ENCODE measurements around the gene OR6B2. TPM values are rescaled to one million over a fixed set of nuclear protein-coding genes. Genes with fewer than 3 reads are reported as not detected.

Gene OR6B2
- total RNA-seq (not detected), polyA plus RNA-seq (not detected)
- long read RNA-seq, donor 1 = 0 reads
- long read RNA-seq, donor 2 = 0 reads
- long read RNA-seq, donor 3 = 0 reads
- long read RNA-seq, donor 4 = 0 reads
- long read RNA-seq, donor 5 = 0 reads
- long read RNA-seq, donor 6 = 0 reads
- long read RNA-seq, donor 7 = 0 reads
- long read RNA-seq, donor 8 = 0 reads
- long read RNA-seq, donor 9 = 0 reads
- long read RNA-seq, donor 10 = 0 reads

GRCh38 chr2:240030379-240031094 is at the start of gene OR6B2:
OR6B2 (minus strand) TSS chr2:240030429; CDS start chr2:240030429, 0 bp downstream.
- WGBS, 5 donors = 48 to 76% (median 64%) methylated on average over 3 to 6 of the region's 6 CpGs
- intact Hi-C loops (cut with DNase I; ENCODE audit: low total_unique reads) = no loop called here

DNA sequence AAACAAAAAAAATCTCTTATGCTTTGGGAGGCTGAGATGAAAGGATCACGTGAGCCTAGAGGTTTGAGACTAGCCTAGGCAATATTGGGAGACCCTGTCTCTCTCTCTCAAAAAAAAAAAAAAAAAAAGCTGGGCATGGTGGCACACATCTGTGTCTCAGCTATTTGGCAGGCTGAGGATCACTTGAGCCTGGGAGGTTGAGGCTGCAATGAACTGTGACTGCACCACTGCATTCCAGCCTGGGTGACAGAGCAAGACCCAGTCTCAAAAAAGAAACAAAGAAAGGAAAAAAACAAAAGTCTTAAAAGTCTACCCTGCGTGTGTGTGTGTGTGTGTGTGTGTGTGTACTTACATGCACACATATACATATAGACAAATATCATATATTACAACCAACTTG is 48.4 kb upstream of the OR6B2 start:
- H3K36me3 ChIP-seq = no peaks in the 10 kb centered on the region
- no peak for DNase-seq
- peaks cover 0 to 10% (median 0%) of the 10 kb centered on the region in 3 donors for H3K27me3 ChIP-seq
- intact Hi-C loops (cut with DNase I; ENCODE audit: low total_unique reads) = no loop called here
- H3K27ac ChIP-seq = no peak overlapping the region
- peaks cover 0 to 24% (median 22%) of the 10 kb centered on the region in 4 donors for H3K9me3 ChIP-seq
- H3K4me1 ChIP-seq = no peaks in the 10 kb centered on the region
- no peak overlapping the region for H3K4me3 ChIP-seq
- 48 to 58% (median 54%) methylated on average over 2 of the region's 2 CpGs for WGBS, 5 donors
- no peak for TF ChIP-seq POLR2AphosphoS5 (IDR thresholded peaks at IDR 0.05)

More at GRCh38 chr2:240030379-240031094, at the start of gene OR6B2:
- TF ChIP-seq EP300 (IDR thresholded peaks at IDR 0.05) (no peak), POLR2A (IDR thresholded peaks at IDR 0.05) (no peak), POLR2AphosphoS5 (IDR thresholded peaks at IDR 0.05) (no peak)
- TF ChIP-seq, protein P1, sequence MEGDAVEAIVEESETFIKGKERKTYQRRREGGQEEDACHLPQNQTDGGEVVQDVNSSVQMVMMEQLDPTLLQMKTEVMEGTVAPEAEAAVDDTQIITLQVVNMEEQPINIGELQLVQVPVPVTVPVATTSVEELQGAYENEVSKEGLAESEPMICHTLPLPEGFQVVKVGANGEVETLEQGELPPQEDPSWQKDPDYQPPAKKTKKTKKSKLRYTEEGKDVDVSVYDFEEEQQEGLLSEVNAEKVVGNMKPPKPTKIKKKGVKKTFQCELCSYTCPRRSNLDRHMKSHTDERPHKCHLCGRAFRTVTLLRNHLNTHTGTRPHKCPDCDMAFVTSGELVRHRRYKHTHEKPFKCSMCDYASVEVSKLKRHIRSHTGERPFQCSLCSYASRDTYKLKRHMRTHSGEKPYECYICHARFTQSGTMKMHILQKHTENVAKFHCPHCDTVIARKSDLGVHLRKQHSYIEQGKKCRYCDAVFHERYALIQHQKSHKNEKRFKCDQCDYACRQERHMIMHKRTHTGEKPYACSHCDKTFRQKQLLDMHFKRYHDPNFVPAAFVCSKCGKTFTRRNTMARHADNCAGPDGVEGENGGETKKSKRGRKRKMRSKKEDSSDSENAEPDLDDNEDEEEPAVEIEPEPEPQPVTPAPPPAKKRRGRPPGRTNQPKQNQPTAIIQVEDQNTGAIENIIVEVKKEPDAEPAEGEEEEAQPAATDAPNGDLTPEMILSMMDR (IDR thresholded peaks at IDR 0.05) = no peak
- DNase-seq = no peak
- Histone ChIP-seq H3K9me3 (no peaks in the 10 kb centered on the region), H3K27me3 (peaks cover 0 to 39% (median 8%) of the 10 kb centered on the region in 3 donors), H3K4me1 (peaks cover 0 to 3% (median 0%) of the 10 kb centered on the region in 4 donors), H3K27ac (no peak within 1 kb of the TSS), H3K36me3 (no peaks in the 10 kb centered on the region), H3K4me3 (no peak within 1 kb of the TSS)

- peaks cover 0 to 10% (median 0%) of the 10 kb centered on the region in 3 donors for H3K27me3 ChIP-seq
- DNase-seq = no peak
- H3K4me1 ChIP-seq = no peaks in the 10 kb centered on the region
- TF ChIP-seq, protein P1 (IDR thresholded peaks at IDR 0.05) = no peak
- H3K36me3 ChIP-seq = no peaks in the 10 kb centered on the region
- no peak overlapping the region for H3K27ac ChIP-seq
- intact Hi-C loops (cut with DNase I; ENCODE audit: low total_unique reads) = no loop called here
- H3K4me3 ChIP-seq = no peak overlapping the region
- peaks cover 0 to 24% (median 22%) of the 10 kb centered on the region in 4 donors for H3K9me3 ChIP-seq
Measured at GRCh38 chr2:240077442-240077841, 47.2 kb upstream of the OR6B2 start.

GRCh38 chr2:240074545-240074944 is 44.3 kb upstream of the OR6B2 start:
- H3K27ac ChIP-seq = no peak overlapping the region
- no peaks in the 10 kb centered on the region for H3K36me3 ChIP-seq
- peaks cover 0 to 5% (median 0%) of the 10 kb centered on the region in 3 donors for H3K27me3 ChIP-seq
- 53 to 88% (median 71%) methylated on average over 5 of the region's 5 CpGs for WGBS, 5 donors
- intact Hi-C loops (cut with DNase I; ENCODE audit: low total_unique reads) = no loop called here
- H3K9me3 ChIP-seq = peaks cover 0 to 24% (median 22%) of the 10 kb centered on the region in 4 donors
- no peaks in the 10 kb centered on the region for H3K4me1 ChIP-seq
- no peak overlapping the region for H3K4me3 ChIP-seq
- TF ChIP-seq POLR2A (IDR thresholded peaks at IDR 0.05) = no peak
- no peak for TF ChIP-seq POLR2AphosphoS5 (IDR thresholded peaks at IDR 0.05)
- TF ChIP-seq, protein P1 (IDR thresholded peaks at IDR 0.05) = no peak
- TF ChIP-seq EP300 (IDR thresholded peaks at IDR 0.05) = no peak
- no peak for DNase-seq

DNA sequence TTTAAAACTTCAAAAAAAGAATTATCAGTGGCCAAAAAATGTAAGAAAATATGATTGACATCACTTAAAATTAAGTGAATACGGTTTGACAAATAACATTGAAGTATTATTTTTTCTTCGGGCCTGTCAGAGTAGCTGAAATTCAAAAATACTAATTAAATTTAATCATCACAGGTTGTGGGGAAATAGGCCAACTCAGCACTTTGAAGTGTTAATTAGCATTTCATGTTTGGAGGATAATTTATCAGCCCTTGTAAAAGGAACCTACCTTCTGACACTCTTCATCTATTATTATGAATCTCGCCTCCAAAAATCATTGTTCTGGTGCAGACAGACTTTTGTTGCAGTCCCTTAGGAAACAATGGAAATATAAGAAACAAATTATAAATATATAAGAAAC is 40.7 kb upstream of the OR6B2 start:
- Histone ChIP-seq H3K4me3 (no peak overlapping the region), H3K27me3 (peaks cover 0 to 5% (median 0%) of the 10 kb centered on the region in 3 donors), H3K27ac (no peak overlapping the region), H3K36me3 (no peaks in the 10 kb centered on the region), H3K4me1 (no peaks in the 10 kb centered on the region), H3K9me3 (peaks cover 0 to 1% (median 0%) of the 10 kb centered on the region in 4 donors)
- DNase-seq = no peak
- intact Hi-C loops (cut with DNase I; ENCODE audit: low total_unique reads) = no loop called here
- TF ChIP-seq EP300 (IDR thresholded peaks at IDR 0.05) (no peak), POLR2AphosphoS5 (IDR thresholded peaks at IDR 0.05) (no peak), POLR2A (IDR thresholded peaks at IDR 0.05) (no peak)
- TF ChIP-seq, protein P1 (IDR thresholded peaks at IDR 0.05) = no peak
- 82 to 90% (median 88%) methylated on average over 3 of the region's 3 CpGs for WGBS, 5 donors
